GM12872 (cell line): ENCODE results near the gene NEIL1.

ENCODE experiments used
- CTCF ChIP-seq: IDR thresholded peaks from 3 replicates; pipeline ENCODE4 v1.5.1; 2011; ENCODE audit warnings: low read depth, mild to moderate bottlenecking, low read length, moderate library complexity; ENCODE audit not compliant: insufficient read depth

NEIL1 gene

GRCh38 chr15:75366163-75366562, 19.3 kb downstream of the NEIL1 start:
- no peak for TF ChIP-seq CTCF

GRCh38 chr15:75367006-75367405, 20.2 kb downstream of the NEIL1 start:
- no peak for TF ChIP-seq CTCF

GRCh38 chr15:75367406-75367912, 20.6 kb downstream of the NEIL1 start:
- TF ChIP-seq CTCF: no peak

- peak; percentile 89 for TF ChIP-seq CTCF
These were observed 21.3 kb downstream of the NEIL1 start, which contains the start of gene MAN2C1 for GRCh38 chr15:75367913-75368688. Gene MAN2C1 (minus strand): TSS chr15:75368607. CDS start chr15:75368583, 24 bp downstream.

GRCh38 chr15:75368689-75369239, 21.9 kb downstream of the NEIL1 start:
- TF ChIP-seq CTCF: no peak

- TF ChIP-seq CTCF: no peak
These were observed 23.2 kb downstream of the NEIL1 start for GRCh38 chr15:75369897-75370581.

GRCh38 chr15:75371486-75371885, 24.6 kb downstream of the NEIL1 start:
- TF ChIP-seq CTCF: no peak
